HG03139 (cell line): Measurements from ENCODE around the gene U2SURP.
"Not testable (repeated sequence)": the region's sequence is repeated elsewhere in the genome, so short reads cannot be mapped to it uniquely, and the experiment has no call there.

Source experiments
- ATAC-seq: cut with Tn5 transposase; IDR thresholded peaks from one replicate; pipeline ENCODE4 v1.9.1; 2021; ENCODE audit not compliant: unreplicated experiment

Gene U2SURP

DNA sequence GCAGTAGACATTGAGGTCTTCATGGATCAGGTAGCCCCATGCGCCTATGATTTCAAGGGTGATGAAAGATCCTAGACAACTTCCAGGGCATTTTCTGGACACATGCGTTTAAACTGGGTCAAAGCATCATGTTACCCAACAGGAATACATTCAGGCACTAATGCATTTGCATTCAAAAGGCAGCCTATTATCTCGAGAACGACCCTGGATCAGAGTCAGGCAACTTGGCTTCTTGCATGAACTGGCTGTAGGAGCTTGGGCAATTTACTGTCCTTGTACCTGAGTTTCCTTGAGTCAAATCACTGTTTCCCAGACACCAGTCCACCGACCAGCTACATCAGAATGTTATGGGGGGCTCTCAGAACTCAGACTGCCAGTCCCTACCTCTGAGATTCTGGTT, 66.7 kb downstream of the U2SURP start:
- ATAC-seq = no peak

DNA sequence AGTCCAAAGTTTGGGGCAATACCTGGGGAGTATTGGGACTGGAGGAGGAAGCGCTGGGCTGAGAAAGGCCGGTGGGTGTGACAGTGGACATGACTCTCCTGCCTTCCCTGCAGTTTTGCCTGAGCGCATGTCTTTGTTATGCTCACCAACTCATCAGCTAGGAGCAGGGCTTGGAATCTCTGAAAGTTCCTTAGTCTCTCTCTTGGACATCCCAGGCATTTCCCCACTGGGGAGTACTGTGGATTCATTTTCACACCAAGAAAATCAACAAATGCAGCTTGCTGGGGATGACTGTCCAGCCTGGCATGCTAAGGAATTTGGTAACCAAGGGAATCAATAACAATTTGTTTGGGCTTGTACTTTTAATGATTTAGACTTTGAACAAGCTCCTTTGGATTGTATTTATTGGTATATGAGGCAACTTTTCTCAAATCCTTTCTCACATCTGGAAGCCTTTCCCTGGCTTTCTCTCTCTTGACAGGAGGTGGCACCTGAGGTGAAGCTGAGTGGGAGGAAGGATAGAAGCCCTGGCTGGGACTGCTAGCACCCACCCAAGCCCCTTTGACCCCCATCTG, 69.7 kb downstream of the U2SURP start:
- no peak for ATAC-seq

DNA sequence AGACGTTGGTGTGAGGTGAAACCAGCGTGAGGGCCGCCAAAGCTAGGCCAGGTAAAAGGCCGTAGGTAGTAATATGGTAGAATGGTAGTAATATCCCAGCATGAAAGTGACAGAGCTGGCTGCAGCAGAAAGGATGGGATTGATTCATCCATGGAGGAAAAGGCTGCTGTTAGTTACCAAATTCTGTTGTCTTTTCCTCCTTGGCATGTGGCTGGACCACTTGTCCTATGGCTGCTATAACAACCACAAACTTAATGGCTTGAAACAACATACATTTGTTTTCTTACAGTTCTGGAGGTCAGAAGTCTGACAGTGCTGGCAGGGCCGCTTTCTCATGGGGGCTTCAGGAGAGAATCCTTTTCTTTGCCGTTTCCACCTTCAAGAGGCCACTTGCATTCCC, 70.4 kb downstream of the U2SURP start:
- ATAC-seq = no peak

DNA sequence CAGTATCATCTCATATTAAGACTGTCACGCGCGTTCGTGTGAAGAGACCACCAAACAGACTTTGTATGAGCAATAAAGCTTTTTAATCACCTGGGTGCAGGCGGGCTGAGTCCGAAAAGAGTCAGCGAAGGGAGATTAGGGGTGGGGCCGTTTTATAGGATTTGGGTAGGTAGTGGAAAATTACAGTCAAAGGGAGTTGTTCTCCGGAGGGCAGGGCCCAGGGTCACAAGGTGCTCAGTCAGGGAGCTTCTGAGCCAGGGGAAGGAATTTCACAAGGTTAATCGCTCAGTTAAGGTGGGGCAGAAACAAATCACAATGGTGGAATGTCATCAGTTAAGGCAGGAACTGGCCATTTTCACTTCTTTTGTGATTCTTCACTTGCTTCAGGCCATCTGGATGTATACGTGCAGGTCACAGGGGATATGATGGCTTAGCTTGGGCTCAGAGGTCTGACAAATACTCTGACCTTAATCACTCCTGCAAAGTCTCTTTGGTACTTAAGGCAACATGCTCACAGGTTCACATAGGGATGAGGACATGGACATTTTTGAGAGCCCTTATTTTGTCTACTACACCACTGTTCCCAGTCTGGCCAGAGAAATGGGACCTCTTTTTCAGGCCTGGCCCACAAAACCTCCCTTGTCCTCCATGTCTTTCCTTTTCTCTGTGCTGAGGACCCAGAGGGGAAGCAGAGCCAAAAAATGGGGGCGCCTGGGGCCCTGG, 71.1 kb downstream of the U2SURP start:
- ATAC-seq = not testable (repeated sequence)

DNA sequence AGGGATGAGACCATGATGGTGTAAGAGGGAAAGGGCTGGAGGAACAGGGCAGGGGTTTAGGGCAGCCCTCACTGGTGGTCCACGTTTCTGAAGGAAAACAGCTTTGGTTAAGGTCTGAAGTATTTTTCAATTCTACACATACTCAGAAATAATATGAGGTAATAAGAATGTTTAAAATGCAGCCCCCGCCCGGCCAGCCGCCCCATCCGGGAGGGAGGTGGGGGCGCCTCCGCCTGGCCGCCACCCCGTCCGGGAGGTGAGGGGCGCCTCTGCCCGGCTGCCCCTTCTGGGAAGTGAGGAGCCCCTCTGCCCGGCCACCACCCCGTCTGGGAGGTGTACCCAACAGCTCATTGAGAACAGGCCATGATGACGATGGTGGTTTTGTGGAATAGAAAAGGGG, 72.2 kb downstream of the U2SURP start:
- not testable (repeated sequence) for ATAC-seq

DNA sequence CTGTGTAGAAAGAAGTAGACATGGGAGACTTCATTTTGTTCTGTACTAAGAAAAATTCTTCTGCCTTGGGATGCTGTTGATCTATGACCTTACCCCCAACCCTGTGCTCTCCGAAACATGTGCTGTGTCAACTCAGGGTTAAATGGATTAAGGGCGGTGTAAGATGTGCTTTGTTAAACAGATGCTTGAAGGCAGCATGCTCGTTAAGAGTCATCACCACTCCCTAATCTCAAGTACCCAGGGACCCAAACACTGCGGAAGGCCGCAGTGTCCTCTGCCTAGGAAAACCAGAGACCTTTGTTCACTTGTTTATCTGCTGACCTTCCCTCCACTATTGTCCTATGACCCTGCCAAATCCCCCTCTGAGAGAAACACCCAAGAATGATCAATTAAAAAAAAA, 72.6 kb downstream of the U2SURP start:
- ATAC-seq = not testable (repeated sequence)

DNA sequence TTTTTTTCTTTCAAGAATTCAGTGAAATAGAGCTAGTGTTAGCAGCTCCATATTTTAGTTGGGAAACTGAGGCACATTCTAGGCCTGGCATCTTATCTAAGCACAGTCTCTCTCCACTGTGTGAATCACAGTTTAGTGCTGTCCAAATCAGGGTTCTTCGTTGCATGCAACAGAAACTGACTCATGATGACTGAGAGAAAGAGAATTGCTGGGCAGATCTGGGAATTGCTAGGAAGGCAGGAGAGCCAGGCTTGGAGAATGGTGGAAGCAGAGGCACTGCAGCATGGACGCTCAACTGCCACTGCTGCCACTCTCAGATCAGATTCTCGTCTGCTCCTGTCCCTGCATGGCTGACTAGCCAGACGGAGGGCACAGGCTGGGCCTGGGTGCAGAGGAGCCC, 77.5 kb downstream of the U2SURP start:
- no peak for ATAC-seq

DNA sequence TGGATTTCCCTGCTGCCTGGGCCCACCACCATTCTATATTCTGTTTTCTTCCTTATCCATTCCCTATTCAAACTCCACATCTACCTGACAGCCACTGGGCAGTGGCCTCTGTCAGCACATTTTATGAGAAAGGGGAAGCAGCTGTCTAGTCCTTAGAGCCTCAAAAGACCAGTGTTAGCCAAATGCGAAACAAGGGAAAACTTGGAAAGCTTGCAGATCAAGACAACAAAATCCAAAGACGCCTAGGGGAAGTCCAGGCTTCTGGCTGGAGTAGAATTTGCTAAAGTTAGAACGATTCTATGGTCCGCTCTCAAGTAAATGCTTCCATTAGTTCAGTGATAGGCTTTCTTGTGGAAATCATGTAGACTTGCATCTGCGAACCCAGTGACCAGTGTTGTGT, 78.8 kb downstream of the U2SURP start:
- ATAC-seq = no peak

DNA sequence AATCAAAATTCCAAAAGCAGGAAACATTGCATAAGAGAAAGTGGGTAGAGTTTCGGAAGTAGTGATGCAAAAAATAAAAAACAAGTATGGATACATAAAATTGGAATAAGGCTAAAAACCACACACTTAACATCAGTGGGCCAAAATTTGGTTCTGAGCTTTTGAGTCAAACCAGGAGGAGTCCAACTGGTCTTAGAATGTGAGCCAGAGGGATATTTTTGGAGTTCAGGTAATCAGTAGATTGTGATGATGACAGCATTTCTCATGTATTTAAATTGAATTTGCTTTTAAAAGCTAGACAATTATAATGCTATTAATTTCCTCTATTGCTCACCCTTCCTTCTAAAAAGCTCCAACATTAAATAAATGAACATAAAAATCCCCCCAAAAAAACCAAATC, 80.0 kb downstream of the U2SURP start:
- ATAC-seq = no peak

DNA sequence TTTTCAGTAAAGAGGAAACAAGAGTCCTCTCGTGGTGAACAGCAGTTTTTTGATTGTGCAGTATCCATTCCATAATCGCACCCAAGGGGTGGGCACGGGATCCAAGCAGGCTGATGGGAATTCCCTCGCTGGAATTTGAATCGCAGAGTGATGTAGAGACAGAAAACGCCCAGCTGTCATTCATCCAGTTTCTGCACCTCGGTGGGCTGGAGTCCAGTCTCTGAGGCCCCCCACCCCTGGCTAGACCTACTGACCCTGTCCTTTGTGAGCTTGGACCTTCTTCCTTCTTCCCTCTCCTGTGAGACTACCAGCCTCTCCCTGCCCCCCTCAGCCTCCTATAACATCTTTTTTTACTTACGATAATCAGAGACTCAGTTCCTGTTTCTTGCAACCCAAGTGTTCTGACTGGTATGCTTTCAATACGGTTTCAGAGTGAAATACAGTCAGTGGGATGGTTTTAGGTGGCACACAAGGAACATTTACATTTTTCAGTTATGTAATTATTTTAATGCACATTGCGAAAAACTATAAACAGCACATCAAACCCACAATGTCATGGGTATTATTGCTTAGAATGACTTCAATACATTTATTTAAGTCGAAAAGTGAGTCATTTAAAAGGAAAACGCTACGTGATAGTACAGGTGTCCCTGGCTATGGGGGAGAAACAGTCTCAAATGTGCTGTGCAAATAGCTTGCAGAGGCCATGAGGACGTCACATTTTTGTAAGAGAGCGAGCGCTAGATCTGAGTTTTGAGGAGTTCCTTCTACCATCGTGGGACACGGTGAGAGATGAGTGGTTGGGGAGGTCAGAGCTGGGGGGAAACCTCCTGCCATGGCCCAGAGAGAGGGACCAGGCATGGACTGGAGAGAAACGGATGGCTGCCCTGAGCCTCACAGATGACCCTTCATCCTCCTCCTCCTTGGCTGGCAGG, 80.7 kb downstream of the U2SURP start:
- peak; percentile 60 for ATAC-seq

DNA sequence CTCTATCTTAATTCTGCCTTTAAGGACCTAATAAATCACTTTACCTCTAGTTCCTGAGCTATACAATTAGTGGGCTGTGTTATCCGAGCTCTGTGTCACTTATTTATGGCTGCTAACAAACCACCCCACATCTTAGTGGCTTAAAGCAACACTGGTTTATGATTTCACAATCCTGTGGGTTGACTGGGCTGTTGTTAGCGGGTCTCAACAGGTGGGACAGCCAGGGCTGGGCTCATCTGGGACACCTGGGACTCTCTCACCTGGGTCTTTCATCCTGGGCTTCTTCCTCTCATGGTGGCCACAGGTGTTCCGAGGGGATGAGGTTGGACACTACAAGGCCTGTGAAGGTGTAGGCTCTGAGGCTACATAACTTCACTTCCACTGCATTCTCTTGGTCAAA, 82.4 kb downstream of the U2SURP start:
- no peak for ATAC-seq

DNA sequence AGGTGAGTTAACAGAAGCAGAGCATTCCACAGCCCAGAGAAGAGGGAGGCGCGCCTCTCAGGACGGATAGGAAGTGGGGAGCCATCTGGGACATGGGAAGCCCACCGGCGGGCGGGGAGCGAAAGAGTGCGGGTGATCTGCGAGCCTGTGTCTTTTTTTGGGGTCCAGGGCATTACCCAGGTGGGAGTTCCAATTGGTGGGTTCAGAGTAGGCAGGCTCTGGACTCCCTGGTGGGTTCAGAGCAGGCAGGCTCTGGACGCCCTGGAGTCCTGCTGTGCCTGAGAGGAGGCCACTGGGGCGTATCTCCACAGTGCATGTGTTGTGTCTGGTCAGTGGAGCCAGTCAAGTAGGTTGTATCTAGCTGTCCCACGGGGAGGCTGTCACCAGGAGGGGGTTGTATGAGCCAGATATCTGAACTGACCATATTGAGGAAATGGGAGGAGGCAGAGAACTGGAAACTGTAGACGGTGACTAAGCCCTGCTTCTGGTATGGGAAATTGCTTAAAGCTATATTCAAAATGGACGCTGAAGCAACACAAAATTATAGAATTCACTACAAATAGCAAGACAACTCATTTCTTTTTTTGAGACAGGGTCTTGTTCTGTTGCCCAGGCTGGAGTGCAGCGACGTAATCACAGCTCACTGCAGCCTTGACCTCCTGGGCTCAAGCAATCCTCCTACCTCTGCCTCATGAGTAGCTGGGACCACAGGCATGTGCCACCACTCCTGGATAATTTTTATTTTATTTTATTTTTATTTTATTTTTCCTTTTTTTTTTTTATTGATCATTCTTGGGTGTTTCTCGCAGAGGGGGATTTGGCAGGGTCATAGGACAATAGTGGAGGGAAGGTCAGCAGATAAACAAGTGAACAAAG, 83.7 kb downstream of the U2SURP start:
- peak; percentile 70 for ATAC-seq

DNA sequence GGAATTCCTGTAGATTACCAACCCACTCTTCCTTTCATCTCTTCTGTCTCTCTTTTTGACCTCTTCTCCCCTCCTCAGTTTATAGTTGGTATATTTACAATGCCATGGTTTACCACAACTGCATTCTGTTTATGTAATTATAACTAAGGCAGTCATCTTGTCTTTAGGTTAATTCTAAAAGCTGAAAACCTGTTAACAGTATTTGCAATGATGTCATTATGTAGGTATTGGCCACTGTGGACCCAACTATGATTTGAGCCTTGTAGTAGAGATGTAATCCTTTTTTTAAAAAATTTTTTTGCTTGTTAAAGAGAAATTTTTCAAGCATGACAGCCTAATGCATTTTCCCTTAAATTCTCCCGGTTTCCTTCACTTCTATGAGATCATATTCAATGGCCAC, 87.5 kb downstream of the U2SURP start:
- no peak for ATAC-seq

DNA sequence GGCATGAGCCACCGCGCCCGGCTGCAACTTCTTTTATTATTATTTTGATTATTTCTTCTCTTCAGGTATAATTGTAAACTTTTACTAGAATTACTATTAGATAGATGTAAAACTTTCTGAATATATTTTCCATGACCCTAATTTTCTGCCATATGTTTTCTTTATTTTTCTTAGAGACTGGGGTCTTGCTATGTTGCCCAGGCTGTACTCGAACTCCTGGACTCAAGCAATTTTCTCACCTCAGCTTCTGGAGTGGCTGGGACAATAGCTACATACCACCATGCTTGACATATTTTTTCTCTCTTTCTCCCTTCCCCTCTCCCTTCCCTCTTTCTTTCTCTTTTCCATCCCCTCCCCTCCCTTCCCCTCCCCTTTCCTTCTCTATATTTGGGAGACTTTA, 88.6 kb downstream of the U2SURP start:
- ATAC-seq = no peak

DNA sequence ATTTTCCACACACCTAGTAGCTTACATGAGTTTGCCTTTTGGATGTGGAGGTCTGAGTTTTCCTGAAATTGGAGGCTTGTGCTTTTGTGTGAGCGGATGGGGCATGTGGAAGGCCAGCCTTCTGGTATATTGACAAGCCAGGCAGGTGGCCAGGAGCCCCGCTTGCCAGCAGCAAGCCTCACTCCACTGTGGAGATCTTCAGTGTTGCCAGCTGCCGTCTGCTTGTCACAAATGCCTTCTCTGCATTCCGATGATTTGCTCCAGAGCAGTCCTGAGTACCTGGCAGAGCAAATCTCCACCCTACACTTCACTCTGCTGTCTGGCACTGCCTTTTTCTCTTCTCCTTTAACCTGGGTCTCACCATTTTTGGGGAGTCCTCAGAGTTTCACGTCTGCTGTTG, 89.1 kb downstream of the U2SURP start:
- no peak for ATAC-seq

DNA sequence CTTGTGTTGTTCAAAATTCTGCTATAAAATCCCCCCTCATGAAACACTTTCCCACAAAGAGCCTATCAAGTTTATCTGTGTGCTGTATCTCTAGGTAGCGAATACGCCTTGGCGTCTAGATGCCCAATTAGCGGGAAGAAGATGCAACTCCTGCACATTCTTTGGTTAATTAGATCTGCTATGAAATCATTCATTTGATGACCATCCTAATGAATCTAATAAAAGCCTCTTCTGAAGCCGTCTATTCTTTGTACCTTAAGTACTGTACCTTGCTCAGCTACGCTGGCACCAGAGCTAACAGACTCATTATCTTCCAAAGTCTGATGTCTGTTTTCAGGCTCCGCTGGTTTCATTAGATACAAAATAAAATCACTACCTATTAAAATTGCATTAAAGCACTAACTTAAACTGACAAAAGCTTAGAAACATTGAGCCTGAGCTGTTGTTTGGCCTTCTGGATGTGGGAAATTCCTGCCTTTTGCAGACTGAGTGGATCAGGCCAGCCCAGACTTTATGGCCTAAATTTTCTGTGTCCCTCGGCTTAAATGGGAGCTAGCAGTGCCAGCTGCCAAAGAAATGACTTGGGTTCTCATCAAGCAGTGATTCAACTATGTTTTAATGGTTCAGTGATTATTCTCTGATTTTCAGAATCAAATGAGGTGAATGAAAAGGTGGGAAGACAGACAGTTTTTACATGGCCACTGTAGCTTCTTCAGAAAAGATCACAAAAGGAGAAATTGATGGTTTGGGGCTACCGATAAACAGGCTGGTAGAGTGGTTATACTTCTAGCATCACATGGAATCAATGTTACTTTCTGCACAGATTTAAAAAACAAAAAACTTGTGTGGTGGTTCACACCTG, 89.8 kb downstream of the U2SURP start:
- no peak for ATAC-seq

DNA sequence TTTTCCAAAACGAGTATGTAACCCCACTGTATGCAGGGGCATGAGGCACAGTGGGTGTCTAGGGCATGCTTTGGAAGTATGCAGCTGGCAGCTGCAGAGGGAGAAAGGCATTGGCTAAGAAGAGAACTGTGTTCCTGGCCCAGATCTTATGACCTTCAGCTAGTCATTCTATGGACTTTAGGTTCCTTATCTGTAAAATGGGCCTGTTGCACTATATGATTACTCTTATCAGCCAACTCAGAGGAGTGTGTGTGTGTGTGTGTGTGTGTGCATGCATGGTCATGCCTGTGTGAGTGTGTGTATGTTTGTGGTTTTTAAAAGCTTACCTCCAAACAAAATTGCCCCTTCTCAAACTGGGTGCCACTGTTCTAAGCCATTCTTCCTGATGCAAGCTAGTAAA, 90.8 kb downstream of the U2SURP start:
- ATAC-seq = no peak

DNA sequence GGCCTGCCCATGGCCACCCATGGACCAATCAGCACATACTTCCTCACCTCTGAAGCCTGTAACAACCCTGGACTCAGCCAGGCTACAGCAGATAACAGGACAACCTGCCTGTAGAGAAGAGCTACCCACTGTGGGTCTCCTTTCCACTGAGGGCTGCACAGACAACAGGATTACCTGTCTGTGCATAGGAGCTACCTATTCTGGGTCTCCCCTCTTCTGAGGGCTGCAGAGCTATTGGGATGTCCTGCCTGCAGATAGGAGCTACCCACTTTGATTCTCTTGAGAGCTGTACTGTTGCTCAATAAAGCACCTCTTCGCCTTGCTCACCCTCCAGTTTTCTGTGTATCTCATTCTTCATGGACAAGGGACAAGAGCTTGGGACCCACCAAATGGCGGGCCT, 94.4 kb downstream of the U2SURP start:
- no peak for ATAC-seq

DNA sequence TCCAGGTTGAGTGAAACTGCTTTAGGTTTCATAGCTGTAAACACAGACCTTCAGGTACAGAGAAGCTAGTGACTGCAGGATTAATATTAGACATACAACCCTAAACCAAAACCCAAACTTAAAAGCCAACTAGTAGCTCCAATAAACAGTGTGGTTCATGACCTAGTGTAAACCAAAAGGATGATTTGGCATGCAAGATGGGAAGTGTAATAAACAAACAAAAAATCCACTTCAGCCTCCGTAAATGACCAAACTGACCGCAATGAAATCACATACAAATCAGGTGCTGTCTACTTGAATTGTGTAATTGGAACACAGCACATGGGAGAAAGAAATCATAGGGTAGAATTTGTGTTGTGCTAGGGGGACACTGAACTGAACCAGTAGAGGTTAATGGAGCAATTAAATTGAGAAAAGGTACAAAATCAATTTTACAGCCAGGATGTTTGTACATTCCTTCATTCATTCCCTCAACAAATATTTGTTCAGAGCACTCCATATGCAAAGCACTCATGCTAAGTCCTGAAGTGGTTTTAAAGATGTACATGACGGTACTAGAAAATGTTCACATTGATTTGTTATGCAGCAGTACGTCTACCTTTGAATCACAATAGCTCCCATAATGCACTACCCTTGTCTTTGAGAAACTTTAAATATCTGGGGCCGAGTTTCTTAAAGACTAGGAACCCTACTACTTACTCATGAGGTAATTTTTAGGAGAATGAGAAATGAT, 96.8 kb downstream of the U2SURP start:
- no peak for ATAC-seq
